Testis (tissue), 2 donors: Measurements from ENCODE around the gene LIG4.

Experiments
- CTCF ChIP-seq, 3 experiments: fragments of 450-650 bp in 2 of 3; fragments of 200-600 bp in 1 of 3; sonication (generic) in 1 of 3; IDR thresholded peaks; one replicate each; pipeline ENCODE4 v1.5.1; 2016 to 2019; ENCODE audit warnings: antibody characterized with exemption in 3 of 3, mild to moderate bottlenecking in 2 of 3, moderate library complexity in 1 of 3
- POLR2A ChIP-seq: fragments of 450-650 bp; IDR thresholded peaks from one replicate; pipeline ENCODE4 v1.6.1; 2017; ENCODE audit warnings: antibody characterized with exemption, mild to moderate bottlenecking, moderate library complexity

GRCh38 chr13:108257248-108257647, 41.9 kb upstream of the LIG4 start:
- TF ChIP-seq CTCF (IDR thresholded peaks at IDR 0.05) (no peak), POLR2A (no peak)
